CD4-positive, alpha-beta T cell treated with Interleukin-1 beta for 1 hour (primary cell): ENCODE measurements around the gene MOG.

ENCODE experiments used
- DNase-seq, 2 donors: peaks; one replicate each; pipeline ENCODE4 v3.0.0-alpha.2; 2020 to 2022

MOG gene

DNA sequence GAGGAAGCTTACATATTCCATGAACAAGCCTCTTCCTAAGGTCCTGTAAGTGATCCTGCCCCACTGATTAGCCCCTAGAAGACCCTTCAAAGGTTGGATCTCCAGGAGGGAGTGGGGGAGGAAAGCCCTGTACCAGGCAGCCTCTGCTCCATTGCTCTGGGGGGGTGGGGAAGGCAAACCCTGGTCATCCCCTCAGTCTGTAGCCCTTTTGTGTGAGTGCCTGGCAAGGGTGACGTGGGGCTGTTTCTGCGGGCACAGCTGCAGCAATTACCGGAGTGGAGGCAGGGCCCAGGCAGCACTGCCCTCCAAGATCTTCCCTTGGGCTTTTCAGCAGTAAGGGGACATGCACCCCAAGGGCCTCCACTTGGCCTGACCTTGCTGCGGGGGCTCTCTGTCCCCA lies at the start of gene MOG:
TSS of gene MOG (plus strand) at position 295 of the 400 bp plus-strand sequence. CDS start 118 bp downstream, outside the sequence.
- no peak for DNase-seq

DNA sequence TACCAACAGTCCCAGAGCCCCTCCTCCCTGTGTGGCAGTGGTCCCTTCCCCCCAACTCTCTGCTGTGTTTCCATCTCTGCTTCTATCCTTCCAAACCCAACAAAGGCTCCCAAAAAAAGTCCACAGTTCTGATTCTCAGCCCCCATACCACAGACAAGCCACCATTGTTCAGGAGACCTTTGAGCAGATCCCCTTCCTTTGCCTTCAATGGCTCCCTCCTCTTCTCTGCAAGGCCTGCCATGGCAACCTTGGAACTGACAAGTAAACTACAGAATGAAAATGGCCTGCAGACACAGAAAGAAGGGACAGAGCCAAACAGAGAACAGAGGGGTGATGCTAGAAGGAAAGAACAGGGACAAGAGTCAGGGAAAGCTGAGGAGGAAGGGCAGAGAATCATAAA lies 48.8 kb upstream of the MOG start:
- DNase-seq = no peak

DNA sequence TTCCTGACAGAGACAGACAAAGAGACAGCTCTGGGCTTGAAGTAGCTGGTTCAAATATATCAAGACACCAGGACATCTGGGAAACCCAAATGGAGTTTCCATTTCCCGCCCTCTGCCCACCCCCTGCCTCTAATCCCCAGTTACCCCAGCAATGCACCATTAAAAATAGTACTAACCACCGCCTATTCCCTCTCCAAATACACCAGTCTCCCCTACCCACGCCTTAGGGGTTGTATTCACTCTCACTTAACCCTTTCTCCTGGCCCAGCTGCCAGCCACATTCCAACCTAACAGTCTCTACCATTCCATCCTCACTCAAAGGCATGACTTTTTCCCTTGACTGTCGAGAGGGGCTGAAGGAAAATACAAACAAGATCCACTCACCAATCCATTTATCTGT lies 46.4 kb upstream of the MOG start:
- DNase-seq = no peak

DNA sequence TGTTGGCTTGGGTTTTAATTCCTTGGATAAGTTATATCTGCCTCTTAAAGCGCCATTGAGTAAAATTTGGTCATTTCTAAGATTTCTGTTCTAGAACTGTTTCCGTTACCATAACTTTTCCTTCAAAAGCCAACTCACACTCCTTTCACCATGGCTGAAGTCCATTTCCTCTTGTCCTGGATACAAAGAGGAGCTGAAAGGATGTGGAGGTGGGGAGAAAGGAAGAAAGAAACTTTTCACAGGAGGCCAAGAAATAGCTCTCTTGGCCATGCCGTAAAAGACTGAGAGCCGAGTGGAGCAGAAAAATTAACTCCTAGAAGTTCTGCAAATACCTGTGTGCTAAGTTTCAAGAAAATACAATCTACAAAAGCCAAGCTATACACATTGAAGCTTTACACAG lies 45.5 kb upstream of the MOG start:
- no peak for DNase-seq

GRCh38 chr6:29617782-29618554 lies 38.9 kb upstream of the MOG start:
- DNase-seq = no peak

- no peak for DNase-seq
These were observed 37.2 kb upstream of the MOG start for GRCh38 chr6:29619578-29620160.

GRCh38 chr6:29620630-29621029 lies 36.3 kb upstream of the MOG start:
- no peak for DNase-seq

GRCh38 chr6:29624520-29624961 lies 32.4 kb upstream of the MOG start:
- DNase-seq = no peak

GRCh38 chr6:29625337-29625930 lies 31.5 kb upstream of the MOG start:
- no peak for DNase-seq

- DNase-seq = no peak
These were observed 29.7 kb upstream of the MOG start for GRCh38 chr6:29626948-29627754.

GRCh38 chr6:29627755-29628418 lies 29.0 kb upstream of the MOG start:
- DNase-seq = peak; percentile 67 to 71

- peak; percentile 50 to 52 for DNase-seq
These were observed 28.2 kb upstream of the MOG start for GRCh38 chr6:29628419-29629281.

DNA sequence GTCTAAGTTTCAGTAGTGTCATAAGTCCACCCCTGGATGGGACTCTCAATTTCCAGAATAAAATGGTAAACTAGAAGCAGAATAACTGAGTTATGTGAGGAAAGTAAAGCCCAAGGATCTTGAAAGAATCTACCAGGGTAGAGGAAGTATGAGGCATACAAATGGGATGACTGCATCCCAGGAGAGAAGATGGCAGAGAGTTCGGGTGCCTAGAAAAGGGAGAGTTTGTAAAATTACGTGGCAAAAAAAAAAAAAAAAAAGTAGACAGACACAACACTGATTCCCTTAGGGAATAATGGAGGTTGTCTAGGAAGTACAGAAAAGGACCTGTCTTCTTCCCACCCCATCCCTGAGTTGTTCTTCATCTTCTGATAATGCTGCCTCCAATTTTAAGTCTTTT lies 27.3 kb upstream of the MOG start:
- DNase-seq = no peak

GRCh38 chr6:29630315-29630714 lies 26.6 kb upstream of the MOG start:
- DNase-seq = no peak

- DNase-seq = no peak
These were observed 25.6 kb upstream of the MOG start for GRCh38 chr6:29631209-29631810.

- peak; percentile 64 to 77 for DNase-seq
These were observed 24.8 kb upstream of the MOG start for GRCh38 chr6:29631860-29632731.

- peak; percentile 72 for DNase-seq
These were observed 23.9 kb upstream of the MOG start, which contains the start of gene GABBR1 for GRCh38 chr6:29632789-29633533. GABBR1 (minus strand) TSS chr6:29633183; CDS start chr6:29632385, 798 bp downstream.

- no peak for DNase-seq
These were observed 23.4 kb upstream of the MOG start for GRCh38 chr6:29633534-29633905.

GRCh38 chr6:29637247-29637646 lies 19.6 kb upstream of the MOG start:
- no peak for DNase-seq
